Dendritic cell treated with granulocyte-macrophage colony-stimulating factor and Interleukin-4, amounts not matched to agents 40 ng/mL and 50 ng/mL, for 4 days (primary cell): ENCODE results near the gene AAMDC.
"Not testable (repeated sequence)": the region's sequence is repeated elsewhere in the genome, so short reads cannot be mapped to it uniquely, and the experiment has no call there.

Source experiments
- H3K27ac Mint-ChIP-seq: one replicate; pipeline ENCODE4 v1.8.0; 2022; ENCODE audit warnings: mild to moderate bottlenecking, mixed read lengths
- H3K27me3 Mint-ChIP-seq: one replicate; pipeline ENCODE4 v1.8.0; 2022; ENCODE audit warnings: mild to moderate bottlenecking, mixed read lengths
- H3K36me3 Mint-ChIP-seq: one replicate; pipeline ENCODE4 v1.8.0; 2022; ENCODE audit warnings: low read depth, mixed read lengths
- H3K4me1 Mint-ChIP-seq: one replicate; pipeline ENCODE4 v1.8.0; 2022; ENCODE audit warnings: low read depth, mixed read lengths
- H3K4me3 Mint-ChIP-seq: one replicate; pipeline ENCODE4 v1.8.0; 2022; ENCODE audit warnings: mild to moderate bottlenecking, moderate library complexity, mixed read lengths
- H3K9me3 Mint-ChIP-seq: one replicate; pipeline ENCODE4 v1.8.0; 2022; ENCODE audit warnings: mixed read lengths
- intact Hi-C: fragments of 100-400 bp; cut with micrococcal nuclease; formaldehyde crosslinking; loops from one replicate; pipeline ENCODE4 v1.15.0; 2022

AAMDC gene

DNA sequence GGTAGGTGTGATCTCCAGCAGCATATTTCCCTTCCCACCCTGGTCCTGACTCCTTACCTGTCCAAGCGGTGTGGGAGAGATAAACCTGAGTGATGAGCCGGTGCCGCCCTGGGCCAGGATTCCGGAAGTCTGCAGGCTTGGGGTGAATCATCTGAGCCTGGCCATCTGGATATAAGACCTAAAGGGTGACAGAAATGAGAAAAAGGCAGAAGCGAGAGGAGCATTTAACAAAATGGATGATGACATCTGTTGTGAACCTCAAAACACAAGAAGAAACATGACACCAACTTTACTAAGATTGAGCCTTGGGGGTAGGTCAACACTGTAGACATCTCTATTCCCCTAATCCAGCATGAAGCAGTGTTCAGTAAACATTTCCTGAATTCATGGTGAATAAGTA lies 62.8 kb downstream of the AAMDC start:
- Mint-ChIP-seq H3K4me3 (no peak overlapping the region), H3K27me3 (no peaks in the 10 kb centered on the region), H3K4me1 (no peaks in the 10 kb centered on the region), H3K27ac (no peak overlapping the region), H3K9me3 (no peaks in the 10 kb centered on the region), H3K36me3 (peaks cover 95% of the 10 kb centered on the region)
- intact Hi-C loops = no loop called here

DNA sequence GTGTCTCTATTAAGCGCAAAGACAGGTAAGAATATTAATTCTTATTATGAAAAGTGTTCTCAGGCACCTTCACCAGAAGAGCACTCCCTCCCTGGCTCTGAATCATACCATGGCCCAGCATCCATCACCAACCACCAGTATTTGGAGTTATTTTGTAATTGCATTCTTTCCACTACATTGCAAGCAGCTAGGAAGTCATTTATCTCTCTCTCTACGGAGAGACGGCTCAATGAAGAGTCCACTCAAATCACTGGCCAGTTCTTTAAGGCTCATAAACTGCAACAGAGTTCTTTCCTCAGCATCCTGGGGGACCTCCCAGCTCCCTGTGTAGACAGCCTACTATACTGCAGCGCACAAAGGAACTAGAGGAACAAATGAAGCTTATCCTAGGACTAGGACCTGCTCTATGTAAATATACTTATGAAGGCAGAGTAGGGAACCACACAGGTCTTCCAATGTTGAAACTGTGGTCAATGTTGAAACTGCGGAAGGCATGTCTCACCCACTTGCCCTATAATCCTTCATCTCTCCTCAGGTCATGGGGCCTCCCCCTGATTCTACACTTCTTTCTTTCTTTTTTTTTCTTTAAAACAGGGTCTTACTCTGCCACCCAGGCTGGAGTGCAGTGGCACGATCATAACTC lies 63.4 kb downstream of the AAMDC start:
- H3K27ac Mint-ChIP-seq = no peak overlapping the region
- H3K4me1 Mint-ChIP-seq = no peaks in the 10 kb centered on the region
- H3K9me3 Mint-ChIP-seq = no peaks in the 10 kb centered on the region
- H3K36me3 Mint-ChIP-seq = peaks cover 95% of the 10 kb centered on the region
- intact Hi-C loops = no loop called here
- H3K4me3 Mint-ChIP-seq = no peak overlapping the region
- H3K27me3 Mint-ChIP-seq = no peaks in the 10 kb centered on the region

DNA sequence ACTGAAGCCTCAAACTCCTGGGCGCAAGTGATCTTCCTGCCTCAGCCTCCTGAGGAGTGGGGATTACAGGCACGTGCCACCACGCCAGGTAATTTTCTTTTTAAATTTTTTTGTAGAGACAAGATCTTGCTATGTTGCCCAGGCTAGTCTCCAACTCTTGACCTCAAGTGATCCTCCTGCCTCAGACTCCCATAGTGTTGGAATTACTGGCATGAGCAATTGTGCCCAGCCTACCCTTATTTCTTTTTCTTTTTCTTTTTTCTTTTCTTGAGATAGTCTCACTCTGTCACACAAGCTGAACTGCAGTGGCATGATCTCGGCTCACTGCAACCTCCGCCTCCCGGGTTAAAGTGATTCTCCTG lies 63.9 kb downstream of the AAMDC start:
- H3K4me3 Mint-ChIP-seq = no peak overlapping the region
- intact Hi-C loops = no loop called here
- no peak overlapping the region for H3K27ac Mint-ChIP-seq
- no peaks in the 10 kb centered on the region for H3K4me1 Mint-ChIP-seq
- peaks cover 95% of the 10 kb centered on the region for H3K36me3 Mint-ChIP-seq
- no peaks in the 10 kb centered on the region for H3K27me3 Mint-ChIP-seq
- H3K9me3 Mint-ChIP-seq = no peaks in the 10 kb centered on the region

DNA sequence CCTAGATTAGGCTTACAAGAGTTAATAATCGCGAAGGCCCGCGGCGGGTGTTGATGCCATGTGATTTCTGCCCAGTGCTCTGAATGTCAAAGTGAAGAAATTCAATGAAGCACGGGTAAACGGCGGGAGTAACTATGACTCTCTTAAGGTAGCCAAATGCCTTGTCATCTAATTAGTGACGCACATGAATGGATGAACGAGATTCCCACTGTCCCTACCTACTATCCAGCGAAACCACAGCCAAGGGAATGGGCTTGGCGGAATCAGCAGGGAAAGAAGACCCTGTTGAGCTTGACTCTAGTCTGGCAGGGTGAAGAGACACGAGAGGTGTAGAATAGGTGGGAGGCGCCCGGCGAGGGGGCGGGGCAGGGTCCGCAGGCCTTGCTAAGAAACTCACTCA lies 65.5 kb downstream of the AAMDC start:
- peaks cover 95% of the 10 kb centered on the region for H3K36me3 Mint-ChIP-seq
- H3K4me1 Mint-ChIP-seq = no peaks in the 10 kb centered on the region
- H3K27ac Mint-ChIP-seq = no peak overlapping the region
- intact Hi-C loops = no loop called here
- H3K27me3 Mint-ChIP-seq = no peaks in the 10 kb centered on the region
- H3K9me3 Mint-ChIP-seq = no peaks in the 10 kb centered on the region
- H3K4me3 Mint-ChIP-seq = no peak overlapping the region

DNA sequence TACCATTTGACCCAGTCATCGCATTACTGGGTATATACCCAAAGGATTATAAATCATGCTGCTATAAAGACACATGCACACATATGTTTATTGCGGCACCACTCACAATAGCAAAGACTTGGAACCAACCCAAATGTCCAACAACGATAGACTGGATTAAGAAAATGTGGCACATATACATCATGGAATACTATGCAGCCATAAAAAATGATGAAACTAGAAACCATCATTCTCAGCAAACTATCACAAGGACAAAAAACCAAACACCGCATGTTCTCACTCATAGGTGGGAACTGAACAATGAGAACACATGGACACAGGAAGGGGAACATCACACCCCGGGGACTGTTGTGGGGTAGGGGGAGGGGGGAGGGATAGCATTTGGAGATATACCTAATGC lies 68.1 kb downstream of the AAMDC start:
- H3K27ac Mint-ChIP-seq, H3K9me3 Mint-ChIP-seq, H3K4me3 Mint-ChIP-seq, H3K27me3 Mint-ChIP-seq, intact Hi-C loops, H3K4me1 Mint-ChIP-seq: not testable (repeated sequence)
- H3K36me3 Mint-ChIP-seq = peaks cover 95% of the 10 kb centered on the region

DNA sequence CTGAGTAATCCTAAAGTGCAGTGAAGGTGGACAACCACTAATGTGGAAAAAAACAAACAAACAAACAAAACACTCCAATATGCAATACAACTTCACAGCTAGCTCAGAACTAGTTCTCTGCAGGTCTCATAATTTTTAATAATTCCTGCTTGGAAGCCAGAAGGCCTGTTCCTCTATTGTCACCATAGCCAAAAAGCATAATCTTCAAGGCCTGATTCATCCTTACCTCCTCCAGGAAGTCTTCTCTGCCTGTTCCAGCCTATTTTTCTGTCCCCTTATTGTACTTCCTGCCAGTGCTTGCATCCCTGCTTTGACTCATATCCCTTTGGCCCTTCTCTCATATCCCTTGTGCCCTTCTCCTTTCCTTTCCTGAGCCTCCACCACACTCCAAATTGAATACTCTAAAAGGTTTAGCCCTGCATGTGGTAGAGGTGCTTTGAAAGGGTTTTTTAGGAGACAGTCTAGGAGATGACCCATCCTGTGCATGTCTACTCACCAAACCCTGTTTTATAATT lies 69.2 kb downstream of the AAMDC start:
- H3K4me1 Mint-ChIP-seq, H3K27me3 Mint-ChIP-seq, intact Hi-C loops, H3K9me3 Mint-ChIP-seq, H3K4me3 Mint-ChIP-seq, H3K27ac Mint-ChIP-seq: not testable (repeated sequence)
- peaks cover 91% of the 10 kb centered on the region for H3K36me3 Mint-ChIP-seq

DNA sequence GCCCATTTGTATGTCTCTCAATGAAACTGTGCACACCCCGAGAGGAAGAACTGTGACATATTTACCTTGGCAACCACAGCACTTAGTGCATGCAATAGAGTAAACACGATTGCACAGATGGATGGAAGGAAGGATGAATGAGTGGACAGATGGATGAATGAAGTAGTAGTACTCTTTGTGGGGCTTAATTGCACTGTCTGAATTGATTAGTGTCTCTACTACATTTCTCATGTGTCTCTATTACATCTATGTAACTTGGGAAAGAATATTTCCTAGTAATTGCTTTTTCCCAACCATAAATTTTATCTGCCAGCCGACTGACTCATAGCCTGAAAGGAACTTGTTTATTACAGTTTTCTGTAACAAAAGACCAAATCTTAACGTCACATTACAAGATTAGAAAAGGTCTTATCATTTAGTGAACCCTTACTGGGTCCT lies 69.7 kb downstream of the AAMDC start:
- peaks cover 89% of the 10 kb centered on the region for H3K36me3 Mint-ChIP-seq
- H3K9me3 Mint-ChIP-seq, H3K27ac Mint-ChIP-seq, H3K4me3 Mint-ChIP-seq, intact Hi-C loops, H3K4me1 Mint-ChIP-seq, H3K27me3 Mint-ChIP-seq: not testable (repeated sequence)

DNA sequence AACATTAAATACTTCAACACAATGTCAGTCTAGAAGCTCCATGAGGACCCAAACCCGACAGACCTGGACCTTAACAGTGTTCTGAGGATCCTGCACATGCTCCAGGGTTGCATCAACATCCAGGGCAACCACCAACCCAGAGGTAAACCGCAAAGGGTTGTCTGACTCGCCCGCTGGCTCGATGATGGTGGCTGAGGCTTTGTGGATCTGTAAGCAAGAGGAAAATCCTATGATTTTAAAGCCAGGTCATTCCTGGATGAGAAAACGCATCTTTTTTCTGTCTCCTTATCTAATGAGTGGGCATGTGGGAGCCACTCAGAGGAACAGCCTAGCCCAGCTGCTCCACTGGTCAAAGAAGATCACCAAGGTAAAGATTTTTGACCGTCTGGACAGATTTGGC lies 70.3 kb downstream of the AAMDC start:
- H3K4me3 Mint-ChIP-seq, intact Hi-C loops, H3K9me3 Mint-ChIP-seq, H3K27me3 Mint-ChIP-seq, H3K4me1 Mint-ChIP-seq, H3K27ac Mint-ChIP-seq: not testable (repeated sequence)
- H3K36me3 Mint-ChIP-seq = peaks cover 89% of the 10 kb centered on the region

DNA sequence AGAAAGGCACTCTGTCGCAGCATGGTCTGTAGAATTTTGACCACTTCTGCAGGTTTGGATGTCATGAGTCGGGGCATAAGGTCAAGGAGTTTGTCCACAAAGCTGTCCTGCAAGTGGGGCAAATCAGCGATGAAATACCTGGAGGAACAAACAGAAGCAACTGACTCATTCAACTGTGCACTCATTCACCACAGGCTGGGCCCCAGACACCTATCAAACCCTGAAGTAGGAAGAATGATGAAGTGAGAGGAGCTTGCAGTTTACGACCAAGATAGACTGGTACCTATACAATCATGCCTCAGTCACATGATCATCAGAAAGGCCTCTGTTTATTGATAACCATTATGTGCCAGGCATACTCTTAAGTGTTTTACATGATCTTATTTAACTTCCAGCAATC lies 70.8 kb downstream of the AAMDC start:
- H3K27me3 Mint-ChIP-seq, H3K4me3 Mint-ChIP-seq, H3K4me1 Mint-ChIP-seq, H3K27ac Mint-ChIP-seq, intact Hi-C loops, H3K9me3 Mint-ChIP-seq: not testable (repeated sequence)
- H3K36me3 Mint-ChIP-seq = peaks cover 89% of the 10 kb centered on the region

DNA sequence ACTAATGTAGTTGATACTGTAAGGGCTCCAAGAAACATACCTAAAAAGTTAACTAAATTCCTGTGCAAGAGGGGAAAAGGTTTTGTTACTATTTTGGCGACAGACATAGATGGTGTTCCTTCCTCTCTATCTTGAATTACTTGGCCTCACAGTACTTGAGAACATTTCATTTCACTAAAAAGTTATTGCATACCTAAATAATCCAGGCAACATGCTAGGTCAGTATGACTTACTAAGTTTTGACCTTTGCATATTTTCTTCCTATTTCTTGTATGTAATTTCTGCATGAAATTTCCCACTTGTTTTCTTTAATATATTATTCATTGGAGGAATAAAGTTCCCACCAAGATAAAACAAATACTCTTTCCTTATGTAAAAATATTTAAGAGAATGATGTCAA lies 74.0 kb downstream of the AAMDC start:
- H3K9me3 Mint-ChIP-seq, H3K4me3 Mint-ChIP-seq, intact Hi-C loops, H3K27me3 Mint-ChIP-seq, H3K4me1 Mint-ChIP-seq, H3K27ac Mint-ChIP-seq: not testable (repeated sequence)
- peaks cover 68% of the 10 kb centered on the region for H3K36me3 Mint-ChIP-seq

DNA sequence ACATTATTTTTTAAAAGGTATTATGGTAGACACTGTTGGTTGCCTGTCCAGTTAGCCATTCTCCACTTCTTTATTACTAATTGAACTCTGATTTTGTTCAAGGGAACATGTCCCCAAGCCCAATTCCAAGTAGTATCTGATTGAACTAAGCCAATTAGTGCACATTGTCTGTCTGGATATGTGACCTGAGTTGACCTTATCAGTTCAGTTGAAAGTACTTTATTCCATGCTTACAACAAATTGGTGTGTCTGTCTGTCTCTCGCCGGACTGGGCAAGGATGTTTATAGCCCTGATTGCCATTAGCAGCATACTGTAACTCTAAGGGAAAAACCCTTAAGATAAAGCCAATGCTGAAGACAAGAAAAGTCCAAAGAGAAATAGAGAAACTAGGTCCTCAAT lies 87.9 kb downstream of the AAMDC start:
- H3K9me3 Mint-ChIP-seq = no peaks in the 10 kb centered on the region
- H3K4me3 Mint-ChIP-seq = no peak overlapping the region
- H3K36me3 Mint-ChIP-seq = peaks cover 35% of the 10 kb centered on the region
- intact Hi-C loops = no loop called here
- H3K4me1 Mint-ChIP-seq = no peaks in the 10 kb centered on the region
- no peaks in the 10 kb centered on the region for H3K27me3 Mint-ChIP-seq
- H3K27ac Mint-ChIP-seq = no peak overlapping the region

DNA sequence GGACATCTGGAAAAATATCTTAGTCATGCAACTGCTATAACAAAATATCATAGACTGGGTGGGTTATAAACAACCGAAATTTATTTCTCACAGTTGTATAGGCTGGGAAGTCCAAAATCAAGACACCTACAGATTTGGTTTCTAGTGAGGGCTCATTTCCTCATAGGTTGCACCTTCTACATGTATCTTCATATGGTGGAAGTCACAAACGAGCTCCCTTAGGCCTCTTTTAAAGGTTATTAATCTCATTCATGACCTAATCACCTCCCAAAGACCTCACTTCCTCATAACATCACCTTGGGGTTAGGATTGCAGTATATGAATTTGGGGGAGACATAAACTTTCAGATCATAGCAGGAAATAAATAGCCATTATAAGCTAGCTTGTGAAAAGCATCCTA lies 88.3 kb downstream of the AAMDC start:
- Mint-ChIP-seq H3K4me1 (no peaks in the 10 kb centered on the region), H3K27ac (no peak overlapping the region), H3K4me3 (no peak overlapping the region), H3K27me3 (no peaks in the 10 kb centered on the region), H3K9me3 (no peaks in the 10 kb centered on the region), H3K36me3 (peaks cover 35% of the 10 kb centered on the region)
- intact Hi-C loops = no loop called here

DNA sequence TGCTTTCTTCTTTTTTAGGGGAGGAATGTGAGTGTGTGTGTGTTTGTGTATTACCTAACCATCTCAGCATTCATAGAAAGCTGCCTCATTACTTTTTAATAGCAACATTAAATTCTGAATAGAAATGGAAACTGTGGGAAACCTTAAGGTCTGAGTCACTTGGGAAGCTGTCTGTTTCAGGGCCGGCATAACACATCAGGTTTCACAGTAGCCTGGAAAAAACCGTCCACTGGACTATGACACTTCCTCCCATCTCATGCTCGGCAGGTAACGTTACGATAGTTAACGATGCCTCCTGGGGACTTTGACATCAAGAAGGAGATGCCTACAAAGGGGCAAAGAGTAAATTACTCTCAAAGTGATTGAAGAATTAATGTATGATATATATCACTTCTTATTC lies 89.9 kb downstream of the AAMDC start:
- H3K4me3 Mint-ChIP-seq, H3K27ac Mint-ChIP-seq, intact Hi-C loops, H3K9me3 Mint-ChIP-seq, H3K4me1 Mint-ChIP-seq, H3K27me3 Mint-ChIP-seq: not testable (repeated sequence)
- H3K36me3 Mint-ChIP-seq = peaks cover 33% of the 10 kb centered on the region

DNA sequence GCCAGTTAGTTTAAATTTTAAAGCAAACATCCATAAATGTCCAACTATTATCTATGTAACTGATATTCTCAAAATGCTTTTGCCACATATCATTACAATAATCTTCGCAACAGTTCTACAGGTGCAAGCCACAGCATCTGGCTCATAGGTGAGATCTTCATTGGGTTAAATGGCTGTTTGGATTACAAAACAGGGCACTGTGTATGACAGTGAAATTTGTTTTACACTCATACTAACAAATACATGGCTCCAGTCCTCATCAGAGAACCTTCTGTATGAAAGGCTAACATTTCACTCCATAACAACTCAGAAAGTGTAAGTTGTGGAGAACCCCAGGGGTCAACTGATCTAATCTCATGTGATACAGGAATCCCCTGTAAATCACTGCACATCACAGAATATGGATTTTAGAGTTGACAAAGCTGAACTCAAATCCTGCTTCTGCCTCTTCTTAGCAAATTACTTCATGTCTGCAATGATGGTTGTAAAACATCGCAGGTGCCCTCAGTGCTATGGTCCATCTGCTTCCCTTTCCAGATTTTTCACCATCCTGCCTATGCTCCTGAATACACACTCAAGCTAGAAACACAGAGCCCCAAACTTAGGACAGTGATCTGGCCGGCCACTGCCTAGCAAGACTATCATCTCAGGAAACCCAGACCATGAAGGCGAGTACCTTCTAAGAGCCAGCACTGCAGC lies 92.8 kb downstream of the AAMDC start:
- H3K4me1 Mint-ChIP-seq, H3K27me3 Mint-ChIP-seq, H3K27ac Mint-ChIP-seq, H3K9me3 Mint-ChIP-seq, H3K4me3 Mint-ChIP-seq, intact Hi-C loops: not testable (repeated sequence)
- H3K36me3 Mint-ChIP-seq = peaks cover 38% of the 10 kb centered on the region

DNA sequence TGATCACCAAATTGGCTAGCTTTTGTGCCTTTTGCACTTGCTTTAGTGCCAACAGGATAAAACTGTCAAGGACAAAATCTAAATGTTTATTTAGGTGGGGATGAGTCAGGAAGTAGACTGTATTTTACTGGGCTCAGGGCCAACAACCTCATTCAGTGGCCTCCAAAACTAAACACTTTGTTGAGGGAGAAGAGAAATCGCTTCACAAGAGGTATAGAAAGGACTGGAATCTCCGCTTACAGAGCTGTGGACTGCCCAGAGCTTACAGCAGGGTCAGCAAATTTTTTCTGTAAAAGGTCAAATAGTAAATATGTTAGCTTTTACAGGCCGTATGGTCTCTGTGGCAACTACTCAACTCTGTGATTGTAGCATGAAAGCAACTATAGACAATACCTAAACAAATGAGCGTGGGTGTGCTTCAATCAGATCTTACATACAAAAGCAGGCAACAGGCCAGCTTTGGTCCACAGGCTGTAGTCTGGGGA lies 93.4 kb downstream of the AAMDC start:
- H3K4me1 Mint-ChIP-seq, H3K9me3 Mint-ChIP-seq, H3K27me3 Mint-ChIP-seq, H3K4me3 Mint-ChIP-seq, H3K27ac Mint-ChIP-seq, intact Hi-C loops: not testable (repeated sequence)
- peaks cover 43% of the 10 kb centered on the region for H3K36me3 Mint-ChIP-seq
